Fibroblast of the aortic adventitia (primary cell): ENCODE data around the gene DNAH6. TPM values are rescaled to one million over a fixed set of nuclear protein-coding genes. Genes with fewer than 3 reads are reported as not detected.
A peak's percentile ranks its signal among the peaks of the same experiment; 100 is the strongest.

Experiments used
- DNase-seq: peaks from one replicate; pipeline ENCODE4 v3.0.0-alpha.2; 2010; ENCODE audit warnings: low read depth
- H3K4me3 ChIP-seq: 2 replicates; pipeline ENCODE4 v1.5.1; 2011; ENCODE audit warnings: low read depth, mild to moderate bottlenecking, control low read depth, low read length, moderate library complexity
- CTCF ChIP-seq: IDR thresholded peaks from 2 replicates; pipeline ENCODE4 v1.5.1; 2011; ENCODE audit warnings: mild to moderate bottlenecking, low read length, control low read depth, inconsistent platforms; ENCODE audit not compliant: insufficient read depth
- total RNA-seq: library from RNA; depleted of rRNA; stranded (reverse); fragments of >200 nt; gene quantifications from 2 replicates; pipeline ENCODE4 v1.2.3, GENCODE V29; 2012; ENCODE audit warnings: low replicate concordance

DNAH6 gene
- total RNA-seq, 1 donor, result under 0.01 TPM

GRCh38 chr2:84653302-84653701 is 137.0 kb downstream of the DNAH6 start:
- no peak for DNase-seq
- peak; percentile 8 for TF ChIP-seq CTCF

GRCh38 chr2:84654414-84654813 is 138.1 kb downstream of the DNAH6 start:
- no peak overlapping the region for H3K4me3 ChIP-seq
- TF ChIP-seq CTCF, result no peak
- DNase-seq, result no peak

More at GRCh38 chr2:84653302-84653701, 137.0 kb downstream of the DNAH6 start:
- H3K4me3 ChIP-seq, result no peak overlapping the region

- no peak overlapping the region for H3K4me3 ChIP-seq
- no peak for DNase-seq
- TF ChIP-seq CTCF, result no peak
These were observed 152.8 kb downstream of the DNAH6 start for GRCh38 chr2:84669122-84669521.

- no peak for DNase-seq
- no peak overlapping the region for H3K4me3 ChIP-seq
- no peak for TF ChIP-seq CTCF
These were observed 157.8 kb downstream of the DNAH6 start for GRCh38 chr2:84674099-84674498.

- TF ChIP-seq CTCF, result no peak
- no peak overlapping the region for H3K4me3 ChIP-seq
- peak; percentile 56 for DNase-seq
These were observed 158.3 kb downstream of the DNAH6 start for GRCh38 chr2:84674586-84674985.

GRCh38 chr2:84676295-84676694 is 160.0 kb downstream of the DNAH6 start:
- TF ChIP-seq CTCF, result no peak
- H3K4me3 ChIP-seq, result no peak overlapping the region
- DNase-seq, result peak; percentile 92

- DNase-seq, result no peak
- H3K4me3 ChIP-seq, result no peak overlapping the region
- TF ChIP-seq CTCF, result no peak
These were observed 161.9 kb downstream of the DNAH6 start for GRCh38 chr2:84678214-84678613.
